ENCODE results near the gene ARID5B. TPM values are rescaled to one million over a fixed set of nuclear protein-coding genes. Genes with fewer than 3 reads are reported as not detected.

The ARID5B gene
- total and polyA plus RNA-seq, 2 donors (not counting 1 experiment from before 2014, with no cell fraction given): 118 to 145 TPM

DNA sequence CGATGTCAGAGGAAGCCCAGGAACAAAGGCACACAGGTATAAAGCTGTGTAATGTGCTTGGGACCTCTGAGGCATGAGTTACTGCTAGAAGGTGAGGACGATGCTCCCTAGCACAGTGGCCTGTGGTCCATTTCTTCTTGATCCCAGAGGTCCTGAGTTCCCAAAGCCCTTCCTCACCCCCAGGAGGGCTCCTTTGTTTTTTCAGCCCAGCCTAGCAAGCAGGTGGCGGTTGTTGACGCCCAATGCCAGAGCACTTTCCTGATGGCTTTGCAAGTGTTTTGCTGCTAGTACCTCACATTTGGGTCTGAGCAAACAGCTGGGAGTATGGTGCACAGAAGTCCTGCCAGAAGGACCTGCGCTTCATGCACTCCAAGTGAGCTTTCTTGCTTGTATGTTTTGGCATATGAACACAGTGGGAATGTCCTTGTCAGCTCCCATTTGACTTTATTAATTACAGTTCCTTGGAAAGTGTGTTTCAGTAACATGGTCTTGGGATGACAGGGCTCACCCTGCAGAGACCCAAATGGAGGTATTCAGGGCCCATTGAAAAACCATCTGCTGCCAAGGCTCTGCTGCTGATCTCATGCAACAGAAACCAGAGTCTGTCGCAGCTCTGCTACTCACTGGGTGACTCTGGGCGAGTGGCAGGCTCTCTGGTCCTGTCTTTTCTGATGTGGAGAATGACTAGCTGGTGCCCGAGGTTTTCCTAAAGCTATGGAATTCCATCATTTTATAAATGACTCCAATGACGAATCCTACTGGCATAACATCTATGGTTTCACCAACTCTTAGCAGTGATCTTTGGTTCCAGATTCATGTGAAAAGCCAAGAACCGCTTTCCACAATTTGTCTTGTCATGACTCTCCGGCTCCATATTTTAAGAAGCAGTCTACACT, 134.9 kb downstream of the ARID5B start:
- TF ChIP-seq EZH2 (IDR thresholded peaks at IDR 0.05; ENCODE audit: low read length, missing control alignments): no peak
- TF ChIP-seq, protein P1, sequence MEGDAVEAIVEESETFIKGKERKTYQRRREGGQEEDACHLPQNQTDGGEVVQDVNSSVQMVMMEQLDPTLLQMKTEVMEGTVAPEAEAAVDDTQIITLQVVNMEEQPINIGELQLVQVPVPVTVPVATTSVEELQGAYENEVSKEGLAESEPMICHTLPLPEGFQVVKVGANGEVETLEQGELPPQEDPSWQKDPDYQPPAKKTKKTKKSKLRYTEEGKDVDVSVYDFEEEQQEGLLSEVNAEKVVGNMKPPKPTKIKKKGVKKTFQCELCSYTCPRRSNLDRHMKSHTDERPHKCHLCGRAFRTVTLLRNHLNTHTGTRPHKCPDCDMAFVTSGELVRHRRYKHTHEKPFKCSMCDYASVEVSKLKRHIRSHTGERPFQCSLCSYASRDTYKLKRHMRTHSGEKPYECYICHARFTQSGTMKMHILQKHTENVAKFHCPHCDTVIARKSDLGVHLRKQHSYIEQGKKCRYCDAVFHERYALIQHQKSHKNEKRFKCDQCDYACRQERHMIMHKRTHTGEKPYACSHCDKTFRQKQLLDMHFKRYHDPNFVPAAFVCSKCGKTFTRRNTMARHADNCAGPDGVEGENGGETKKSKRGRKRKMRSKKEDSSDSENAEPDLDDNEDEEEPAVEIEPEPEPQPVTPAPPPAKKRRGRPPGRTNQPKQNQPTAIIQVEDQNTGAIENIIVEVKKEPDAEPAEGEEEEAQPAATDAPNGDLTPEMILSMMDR (conservative IDR thresholded peaks at IDR 0.05 in 1 of 2, IDR thresholded peaks at IDR 0.05 in 1 of 2; ENCODE audit: low read depth in 1 of 2, low read length in 2 of 2): no peak
- peak in 1 of 2 donors; percentile 72 for DNase-seq (ENCODE audit: low read depth in 2 of 2)
- no peaks in the 10 kb centered on the region for H3K36me3 ChIP-seq (ENCODE audit: control insufficient read depth, insufficient read depth, low read length)
- H3K9ac ChIP-seq (ENCODE audit: insufficient read depth, low read length): no peak overlapping the region
- no peak overlapping the region for H2AFZ ChIP-seq (ENCODE audit: low read length)
- H3K27me3 ChIP-seq (ENCODE audit: control insufficient read depth, insufficient read depth, low read length): no peaks in the 10 kb centered on the region
- H3K4me3 ChIP-seq (replicated peaks in 1 of 4; ENCODE audit: control extremely low read depth in 1 of 4, insufficient read depth in 1 of 4, low read depth in 3 of 4, low read length in 4 of 4): no peak overlapping the region
- no peaks in the 10 kb centered on the region for H3K9me3 ChIP-seq (ENCODE audit: control insufficient read depth, insufficient read depth, low read depth, low read length)
- no peak overlapping the region for H3K4me2 ChIP-seq (ENCODE audit: extremely low read depth, insufficient read depth, low read length)
- H4K20me1 ChIP-seq (ENCODE audit: control insufficient read depth, extremely low read depth, insufficient read depth, low read length): no peaks in the 10 kb centered on the region
- peak overlapping the region; percentile 33 for H3K27ac ChIP-seq (ENCODE audit: insufficient read depth, low read length)
- peaks cover 25% of the 10 kb centered on the region for H3K4me1 ChIP-seq (ENCODE audit: control insufficient read depth, extremely low read depth, insufficient read depth, low read length)
- peaks cover 43% of the 10 kb centered on the region for H3K79me2 ChIP-seq (ENCODE audit: control insufficient read depth, insufficient read depth, low read length)

DNA sequence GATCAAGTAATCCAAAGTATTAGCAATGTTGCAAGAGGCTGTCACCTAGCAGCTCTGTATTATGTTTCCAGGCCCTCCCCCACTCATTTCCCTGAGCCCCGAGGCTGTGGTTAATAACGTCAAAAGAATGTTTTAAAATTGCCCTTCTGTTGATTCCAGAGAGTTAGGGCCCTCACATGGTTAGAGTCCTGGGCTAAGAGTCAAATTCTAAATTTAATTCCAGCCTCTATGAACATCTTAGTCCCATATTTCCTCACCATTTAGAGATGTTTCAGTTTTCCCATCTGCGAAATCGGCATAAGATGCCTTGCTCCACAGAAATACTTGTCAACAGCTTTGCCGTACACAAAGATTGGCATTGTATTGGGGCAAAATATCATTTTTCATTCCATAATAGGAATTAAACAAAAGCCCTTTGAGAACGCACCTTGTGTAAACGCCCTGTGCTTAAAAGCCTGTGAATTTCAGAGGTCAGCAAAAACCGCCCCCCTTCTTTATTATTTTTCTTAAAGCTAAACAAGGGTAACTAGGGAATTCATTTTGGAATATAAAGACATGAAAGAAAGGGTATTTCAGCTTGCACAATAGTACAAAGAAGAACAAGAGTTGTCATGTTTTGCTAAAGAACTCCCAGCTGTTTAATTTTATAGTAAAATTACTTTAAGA, 135.8 kb downstream of the ARID5B start:
- TF ChIP-seq EZH2 (IDR thresholded peaks at IDR 0.05; ENCODE audit: low read length, missing control alignments): no peak
- TF ChIP-seq, protein P1 (conservative IDR thresholded peaks at IDR 0.05 in 1 of 2, IDR thresholded peaks at IDR 0.05 in 1 of 2; ENCODE audit: low read depth in 1 of 2, low read length in 2 of 2): no peak
- H3K4me2 ChIP-seq (ENCODE audit: extremely low read depth, insufficient read depth, low read length): peak overlapping the region; percentile 7
- H4K20me1 ChIP-seq (ENCODE audit: control insufficient read depth, extremely low read depth, insufficient read depth, low read length): no peaks in the 10 kb centered on the region
- H3K36me3 ChIP-seq (ENCODE audit: control insufficient read depth, insufficient read depth, low read length): no peaks in the 10 kb centered on the region
- no peaks in the 10 kb centered on the region for H3K27me3 ChIP-seq (ENCODE audit: control insufficient read depth, insufficient read depth, low read length)
- H2AFZ ChIP-seq (ENCODE audit: low read length): no peak overlapping the region
- peak overlapping the region; percentile 33 for H3K27ac ChIP-seq (ENCODE audit: insufficient read depth, low read length)
- H3K9ac ChIP-seq (ENCODE audit: insufficient read depth, low read length): no peak overlapping the region
- DNase-seq (ENCODE audit: low read depth in 2 of 2): peak; percentile 84 to 87
- no peaks in the 10 kb centered on the region for H3K9me3 ChIP-seq (ENCODE audit: control insufficient read depth, insufficient read depth, low read depth, low read length)
- no peak overlapping the region for H3K4me3 ChIP-seq (replicated peaks in 1 of 4; ENCODE audit: control extremely low read depth in 1 of 4, insufficient read depth in 1 of 4, low read depth in 3 of 4, low read length in 4 of 4)
- peaks cover 26% of the 10 kb centered on the region for H3K4me1 ChIP-seq (ENCODE audit: control insufficient read depth, extremely low read depth, insufficient read depth, low read length)
- peaks cover 49% of the 10 kb centered on the region for H3K79me2 ChIP-seq (ENCODE audit: control insufficient read depth, insufficient read depth, low read length)

DNA sequence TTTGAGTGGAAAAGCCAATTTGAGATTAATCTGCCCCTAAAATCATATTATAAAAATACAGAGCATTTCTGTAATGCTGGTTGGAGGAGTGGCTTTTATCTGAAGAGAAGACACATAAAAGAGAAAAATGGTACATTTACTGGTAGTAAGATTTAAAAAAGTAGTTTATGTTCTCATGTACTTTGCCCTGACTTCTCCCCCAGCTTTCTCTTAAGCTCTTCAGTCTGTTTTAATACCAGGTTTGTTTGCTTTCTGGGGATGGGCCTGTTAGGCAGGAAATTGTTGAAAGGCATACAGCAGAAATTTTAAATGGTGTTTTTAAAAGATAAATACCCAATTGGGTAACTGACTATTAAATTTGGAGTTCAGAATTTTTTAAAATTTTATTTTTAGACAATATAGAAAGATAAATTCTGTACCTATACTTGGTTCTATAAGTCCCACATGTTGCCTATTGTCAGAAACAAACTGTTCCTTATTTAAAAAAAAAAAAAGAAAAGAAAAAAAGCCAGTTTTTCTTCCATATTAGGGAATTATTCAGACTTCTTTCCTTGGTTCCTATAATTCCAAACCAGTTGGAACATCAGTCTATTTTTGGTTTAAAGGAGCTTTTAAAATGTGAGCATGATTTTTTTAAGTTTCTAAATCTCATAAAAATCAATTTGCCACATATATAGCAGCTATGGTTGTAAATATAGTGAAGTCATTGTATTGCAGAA, 136.6 kb downstream of the ARID5B start:
- TF ChIP-seq, protein P1 (conservative IDR thresholded peaks at IDR 0.05 in 1 of 2, IDR thresholded peaks at IDR 0.05 in 1 of 2; ENCODE audit: low read depth in 1 of 2, low read length in 2 of 2): no peak
- TF ChIP-seq EZH2 (IDR thresholded peaks at IDR 0.05; ENCODE audit: low read length, missing control alignments): no peak
- no peaks in the 10 kb centered on the region for H3K36me3 ChIP-seq (ENCODE audit: control insufficient read depth, insufficient read depth, low read length)
- H3K4me1 ChIP-seq (ENCODE audit: control insufficient read depth, extremely low read depth, insufficient read depth, low read length): peaks cover 32% of the 10 kb centered on the region
- no peak overlapping the region for H3K9ac ChIP-seq (ENCODE audit: insufficient read depth, low read length)
- no peaks in the 10 kb centered on the region for H3K9me3 ChIP-seq (ENCODE audit: control insufficient read depth, insufficient read depth, low read depth, low read length)
- H2AFZ ChIP-seq (ENCODE audit: low read length): no peak overlapping the region
- no peak overlapping the region for H3K4me3 ChIP-seq (replicated peaks in 1 of 4; ENCODE audit: control extremely low read depth in 1 of 4, insufficient read depth in 1 of 4, low read depth in 3 of 4, low read length in 4 of 4)
- DNase-seq (ENCODE audit: low read depth in 2 of 2): no peak
- H3K27ac ChIP-seq (ENCODE audit: insufficient read depth, low read length): peak overlapping the region; percentile 13
- H3K79me2 ChIP-seq (ENCODE audit: control insufficient read depth, insufficient read depth, low read length): peaks cover 53% of the 10 kb centered on the region
- H3K27me3 ChIP-seq (ENCODE audit: control insufficient read depth, insufficient read depth, low read length): no peaks in the 10 kb centered on the region
- H4K20me1 ChIP-seq (ENCODE audit: control insufficient read depth, extremely low read depth, insufficient read depth, low read length): no peaks in the 10 kb centered on the region
- H3K4me2 ChIP-seq (ENCODE audit: extremely low read depth, insufficient read depth, low read length): peak overlapping the region; percentile 90

All from fibroblast of lung (primary cell).